Right renal pelvis (tissue), 4 donors: ENCODE results near the gene PHYHIPL. TPM values are rescaled to one million over a fixed set of nuclear protein-coding genes. Genes with fewer than 3 reads are reported as not detected.
"Not testable (repeated sequence)": the region's sequence is repeated elsewhere in the genome, so short reads cannot be mapped to it uniquely, and the experiment has no call there.

Source experiments
- DNase-seq, 4 donors: peaks; one replicate each; pipeline ENCODE4 v3.0.0-alpha.2; 2013; ENCODE audit warnings: low read depth in 4 of 4, low spot score in 3 of 4, missing footprints in 1 of 4
- polyA plus RNA-seq, 4 donors: library from polyadenylated mRNA; unstranded; fragments of 120-200 nt; gene quantifications; one replicate each; pipeline ENCODE4 v1.2.1, GENCODE V29; 2013; ENCODE audit not compliant: insufficient read length in 4 of 4

The PHYHIPL gene
- polyA plus RNA-seq, 4 donors: 16.2 to 20.0 (median 18.0) TPM

GRCh38 chr10:59181668-59182067 lies 5.2 kb downstream of the PHYHIPL start:
- DNase-seq: peak in 3 of 4 donors; percentile 31 to 35 (median 34)

GRCh38 chr10:59190332-59190731 lies 13.9 kb downstream of the PHYHIPL start:
- DNase-seq: no peak

GRCh38 chr10:59206204-59206720 lies 29.8 kb downstream of the PHYHIPL start:
- DNase-seq: no peak

- no peak for DNase-seq
Measured at GRCh38 chr10:59212301-59212798, 35.9 kb downstream of the PHYHIPL start.

GRCh38 chr10:59214160-59214559 lies 37.7 kb downstream of the PHYHIPL start:
- no peak for DNase-seq

- no peak for DNase-seq
Measured at GRCh38 chr10:59216178-59216869, 39.9 kb downstream of the PHYHIPL start.

GRCh38 chr10:59222788-59223187 lies 46.3 kb downstream of the PHYHIPL start:
- no peak for DNase-seq

- DNase-seq: not testable (repeated sequence)
Measured at GRCh38 chr10:59223597-59223996, 47.2 kb downstream of the PHYHIPL start.

GRCh38 chr10:59225211-59225610 lies 48.8 kb downstream of the PHYHIPL start:
- no peak for DNase-seq

- DNase-seq: no peak
Measured at GRCh38 chr10:59227136-59227673, 50.8 kb downstream of the PHYHIPL start.

GRCh38 chr10:59229441-59229840 lies 53.0 kb downstream of the PHYHIPL start:
- DNase-seq: no peak

- no peak for DNase-seq
Measured at GRCh38 chr10:59234194-59234593, 57.8 kb downstream of the PHYHIPL start.

- peak in 1 of 4 donors; percentile 6 for DNase-seq
Measured at GRCh38 chr10:59234816-59235429, 58.5 kb downstream of the PHYHIPL start.

GRCh38 chr10:59236064-59236697 lies 59.7 kb downstream of the PHYHIPL start:
- no peak for DNase-seq

GRCh38 chr10:59237775-59238174 lies 61.3 kb downstream of the PHYHIPL start:
- DNase-seq: no peak

- not testable (repeated sequence) for DNase-seq
Measured at GRCh38 chr10:59239108-59239507, 62.7 kb downstream of the PHYHIPL start.

GRCh38 chr10:59240582-59241183 lies 64.2 kb downstream of the PHYHIPL start:
- DNase-seq: peak in 3 of 4 donors; percentile 20 to 24 (median 23)

- no peak for DNase-seq
Measured at GRCh38 chr10:59242057-59242456, 65.6 kb downstream of the PHYHIPL start.

GRCh38 chr10:59242991-59243390 lies 66.5 kb downstream of the PHYHIPL start:
- DNase-seq: no peak

GRCh38 chr10:59243611-59244195 lies 67.3 kb downstream of the PHYHIPL start:
- DNase-seq: no peak
